HG03095 (cell line): ENCODE results near the gene GNG7.
"Not testable (repeated sequence)": the region's sequence is repeated elsewhere in the genome, so short reads cannot be mapped to it uniquely, and the experiment has no call there.

Experiments used
- ATAC-seq: cut with Tn5 transposase; IDR thresholded peaks from one replicate; pipeline ENCODE4 v1.9.1; 2021; ENCODE audit warnings: moderate library complexity; ENCODE audit not compliant: unreplicated experiment

The GNG7 gene

GRCh38 chr19:2543072-2543462 lies 159.4 kb downstream of the GNG7 start:
- not testable (repeated sequence) for ATAC-seq

- ATAC-seq = no peak
These were observed 160.0 kb downstream of the GNG7 start for GRCh38 chr19:2542341-2543069.

- ATAC-seq = no peak
These were observed 161.6 kb downstream of the GNG7 start for GRCh38 chr19:2540646-2541454.

GRCh38 chr19:2540251-2540645 lies 162.2 kb downstream of the GNG7 start:
- no peak for ATAC-seq

GRCh38 chr19:2538096-2538757 lies 164.3 kb downstream of the GNG7 start:
- no peak for ATAC-seq

GRCh38 chr19:2537584-2537983 lies 164.9 kb downstream of the GNG7 start:
- ATAC-seq = not testable (repeated sequence)

GRCh38 chr19:2536461-2536860 lies 166.0 kb downstream of the GNG7 start:
- ATAC-seq = no peak

GRCh38 chr19:2534423-2535013 lies 168.0 kb downstream of the GNG7 start:
- ATAC-seq = no peak

- ATAC-seq = no peak
These were observed 168.6 kb downstream of the GNG7 start for GRCh38 chr19:2533686-2534422.

GRCh38 chr19:2533072-2533425 lies 169.4 kb downstream of the GNG7 start:
- ATAC-seq = no peak

GRCh38 chr19:2532252-2533071 lies 170.0 kb downstream of the GNG7 start:
- ATAC-seq = no peak

GRCh38 chr19:2529942-2530341 lies 172.6 kb downstream of the GNG7 start:
- ATAC-seq = not testable (repeated sequence)

GRCh38 chr19:2529473-2529918 lies 173.0 kb downstream of the GNG7 start:
- no peak for ATAC-seq

GRCh38 chr19:2528675-2529101 lies 173.8 kb downstream of the GNG7 start:
- no peak for ATAC-seq

- no peak for ATAC-seq
These were observed 174.8 kb downstream of the GNG7 start for GRCh38 chr19:2527686-2528085.

GRCh38 chr19:2527171-2527570 lies 175.3 kb downstream of the GNG7 start:
- ATAC-seq = no peak

- no peak for ATAC-seq
These were observed 177.4 kb downstream of the GNG7 start for GRCh38 chr19:2524840-2525723.

GRCh38 chr19:2524361-2524839 lies 178.1 kb downstream of the GNG7 start:
- ATAC-seq = no peak
